Putamen (tissue), 1 donor: Measurements from ENCODE around the gene C1orf74.

Experiments used
- DNase-seq: peaks from one replicate; pipeline ENCODE4 v3.0.0-alpha.2; 2016; ENCODE audit warnings: low spot score

Gene C1orf74

GRCh38 chr1:209742409-209743144, 41.8 kb downstream of the C1orf74 start:
- no peak for DNase-seq

- no peak for DNase-seq
Measured at GRCh38 chr1:209741889-209742288, 42.5 kb downstream of the C1orf74 start.

- DNase-seq = no peak
Measured at GRCh38 chr1:209741193-209741592, 43.2 kb downstream of the C1orf74 start.

DNA sequence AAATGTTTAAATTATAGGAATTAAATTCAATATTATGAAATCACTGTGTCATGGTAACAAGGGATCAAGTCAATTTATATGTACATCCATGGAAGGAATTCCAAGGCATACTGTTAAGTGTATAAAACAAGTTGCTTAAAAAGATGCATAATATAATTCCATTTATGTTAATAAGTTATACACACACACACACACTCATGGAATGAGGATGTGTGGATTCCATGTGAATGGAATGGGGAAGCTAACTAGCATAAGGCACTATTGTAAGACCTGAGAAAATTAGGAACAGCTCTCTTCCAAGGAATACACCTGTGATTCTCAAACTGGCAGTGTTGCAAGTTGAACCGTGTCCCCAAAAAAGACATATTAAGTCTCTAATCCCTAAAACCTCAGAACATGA, 46.1 kb downstream of the C1orf74 start:
- no peak for DNase-seq

- no peak for DNase-seq
Measured at GRCh38 chr1:209737118-209737505, 47.2 kb downstream of the C1orf74 start.

- DNase-seq = no peak
Measured at GRCh38 chr1:209736490-209737117, 47.8 kb downstream of the C1orf74 start.

- no peak for DNase-seq
Measured at GRCh38 chr1:209733409-209734192, 50.8 kb downstream of the C1orf74 start.

- no peak for DNase-seq
Measured at GRCh38 chr1:209732725-209733124, 51.6 kb downstream of the C1orf74 start.

- DNase-seq = no peak
Measured at GRCh38 chr1:209729436-209729835, 54.9 kb downstream of the C1orf74 start.
